ENCODE results near the gene VTN.

Gene VTN

DNA sequence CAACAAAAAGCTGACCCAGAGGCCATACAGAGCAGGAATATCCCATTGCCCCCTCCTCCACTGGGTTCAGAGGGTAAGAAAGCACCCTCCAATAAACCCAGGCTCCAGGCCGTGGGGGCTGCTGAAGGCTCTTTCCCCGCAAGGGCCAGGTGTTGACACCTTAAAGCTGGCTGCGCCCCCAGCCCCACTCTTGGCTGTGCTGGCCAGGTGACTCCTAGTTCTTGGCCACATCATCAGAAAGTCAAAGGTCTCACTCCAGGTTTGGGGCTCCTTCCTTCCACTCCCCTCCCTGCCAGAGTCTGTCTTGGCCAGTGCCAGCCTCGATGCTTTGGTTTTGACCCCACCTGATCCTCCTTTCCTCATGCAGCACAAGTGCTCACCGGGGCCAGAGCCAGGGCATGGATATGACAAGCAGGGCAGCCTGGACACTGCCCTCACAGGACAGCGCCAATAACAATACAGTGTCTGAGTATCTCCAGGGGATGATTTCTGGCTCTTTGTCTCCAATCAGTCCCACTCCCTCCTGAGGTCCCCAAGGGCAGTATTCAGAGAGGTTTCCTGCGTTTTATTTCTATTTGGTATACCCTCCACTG, 27.7 kb upstream of the VTN start:
- no peaks in the 10 kb centered on the region for H3K9me3 ChIP-seq (ENCODE audit: low read depth, low read length)
- TF ChIP-seq EZH2 (IDR thresholded peaks at IDR 0.05) (no peak), FOXP2 (optimal IDR thresholded peaks at IDR 0.05; ENCODE audit: control extremely low read depth, extremely low read length, insufficient read depth) (no peak), POLR2AphosphoS5 (IDR thresholded peaks at IDR 0.05; ENCODE audit: borderline replicate concordance, low read depth, low read length) (no peak)
- no peaks in the 10 kb centered on the region for H3K36me3 ChIP-seq (ENCODE audit: insufficient read depth, low read length)
- no peak overlapping the region for H3K27ac ChIP-seq
- no peak for DNase-seq (ENCODE audit: low read depth, low spot score)
- H3K4me3 ChIP-seq = no peak overlapping the region
- H3K9ac ChIP-seq (ENCODE audit: insufficient read length) = no peak overlapping the region

DNA sequence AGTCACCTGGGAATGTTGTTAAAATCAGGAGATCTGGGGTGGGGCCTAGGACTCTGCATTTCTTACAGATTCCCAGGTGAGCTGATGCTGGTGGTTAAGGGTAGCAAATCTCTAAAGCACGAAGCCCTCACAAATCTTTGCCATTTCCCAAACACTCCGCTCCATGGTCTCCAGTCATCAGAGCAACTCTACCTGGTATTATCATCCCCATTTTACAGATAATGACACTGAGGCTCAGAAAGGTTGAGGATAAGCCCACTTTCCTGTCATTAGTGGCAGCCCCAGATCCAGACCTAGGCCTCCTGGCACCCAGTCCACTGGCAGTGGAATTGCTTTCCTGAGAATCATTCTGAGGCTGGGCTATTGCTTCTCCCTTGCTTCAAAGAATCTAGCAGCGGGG, 27.2 kb upstream of the VTN start:
- Histone ChIP-seq H3K4me3 (no peak overlapping the region), H3K9ac (ENCODE audit: insufficient read length) (no peak overlapping the region), H3K27ac (no peak overlapping the region), H3K36me3 (ENCODE audit: insufficient read depth, low read length) (no peaks in the 10 kb centered on the region), H3K9me3 (ENCODE audit: low read depth, low read length) (no peaks in the 10 kb centered on the region)
- no peak for DNase-seq (ENCODE audit: low read depth, low spot score)
- TF ChIP-seq POLR2AphosphoS5 (IDR thresholded peaks at IDR 0.05; ENCODE audit: borderline replicate concordance, low read depth, low read length) = no peak
- no peak for TF ChIP-seq FOXP2 (optimal IDR thresholded peaks at IDR 0.05; ENCODE audit: control extremely low read depth, extremely low read length, insufficient read depth)
- TF ChIP-seq EZH2 (IDR thresholded peaks at IDR 0.05) = no peak

DNA sequence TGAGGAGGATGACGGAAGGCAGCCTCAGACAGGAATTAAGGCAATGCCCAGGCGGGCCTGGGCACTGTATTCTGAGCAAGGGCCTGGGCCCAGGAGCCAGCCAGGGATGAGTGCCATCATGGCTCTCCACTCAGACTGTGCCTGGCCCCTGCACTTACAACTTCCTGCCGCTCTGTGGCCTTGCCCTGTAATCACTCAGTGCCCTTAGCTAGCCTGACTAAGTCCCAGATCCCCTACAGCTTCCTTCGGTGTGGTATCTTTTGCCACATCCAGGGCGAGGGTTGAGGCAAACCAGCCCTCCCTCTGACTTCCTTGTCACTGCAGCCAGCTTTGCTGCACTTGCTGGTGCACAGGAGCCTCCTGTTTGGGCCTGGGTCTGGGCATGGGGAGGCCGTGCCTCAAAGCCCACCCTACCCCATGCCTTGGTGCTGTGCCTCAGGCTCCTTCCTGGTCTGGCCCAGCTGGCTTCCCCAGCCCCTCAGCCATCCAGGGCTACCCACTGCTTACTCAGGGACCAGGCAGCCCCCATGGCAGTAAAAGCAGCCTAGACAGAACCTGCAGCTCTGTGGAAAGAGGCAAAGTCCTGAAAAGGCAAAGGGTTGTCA, 26.6 kb upstream of the VTN start:
- no peak overlapping the region for H3K27ac ChIP-seq

DNA sequence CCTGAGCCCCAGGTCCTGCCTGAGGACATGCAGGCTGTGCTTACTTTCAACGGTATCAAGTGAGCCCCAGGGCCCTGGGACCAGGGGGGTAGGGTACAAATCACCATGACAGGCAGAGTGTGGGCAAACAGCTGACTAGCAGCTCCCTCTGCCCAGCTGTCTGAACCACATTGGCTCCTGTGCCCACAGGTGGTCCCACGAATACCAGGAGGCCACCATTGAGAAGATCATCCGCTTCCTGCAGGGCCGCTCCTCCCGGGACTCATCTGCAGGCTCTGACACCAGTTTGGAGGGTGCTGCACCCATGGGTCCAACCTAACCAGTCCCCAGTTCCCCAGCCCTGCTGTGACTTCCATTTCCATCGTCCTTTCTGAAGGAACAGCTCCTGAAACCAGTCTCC, 25.9 kb upstream of the VTN start:
- Histone ChIP-seq H3K9me3 (ENCODE audit: low read depth, low read length) (no peaks in the 10 kb centered on the region), H3K27ac (no peak overlapping the region), H3K36me3 (ENCODE audit: insufficient read depth, low read length) (no peaks in the 10 kb centered on the region), H3K4me3 (no peak overlapping the region), H3K9ac (ENCODE audit: insufficient read length) (no peak overlapping the region)
- TF ChIP-seq FOXP2 (optimal IDR thresholded peaks at IDR 0.05; ENCODE audit: control extremely low read depth, extremely low read length, insufficient read depth) (no peak), POLR2AphosphoS5 (IDR thresholded peaks at IDR 0.05; ENCODE audit: borderline replicate concordance, low read depth, low read length) (no peak), EZH2 (IDR thresholded peaks at IDR 0.05) (no peak)
- no peak for DNase-seq (ENCODE audit: low read depth, low spot score)

More for the DNA sequence above, 26.6 kb upstream of the VTN start:
- H3K9me3 ChIP-seq (ENCODE audit: low read depth, low read length) = no peaks in the 10 kb centered on the region
- TF ChIP-seq FOXP2 (optimal IDR thresholded peaks at IDR 0.05; ENCODE audit: control extremely low read depth, extremely low read length, insufficient read depth) (no peak), EZH2 (IDR thresholded peaks at IDR 0.05) (no peak), POLR2AphosphoS5 (IDR thresholded peaks at IDR 0.05; ENCODE audit: borderline replicate concordance, low read depth, low read length) (no peak)
- DNase-seq (ENCODE audit: low read depth, low spot score) = no peak
- H3K4me3 ChIP-seq = no peak overlapping the region
- no peak overlapping the region for H3K9ac ChIP-seq (ENCODE audit: insufficient read length)
- H3K36me3 ChIP-seq (ENCODE audit: insufficient read depth, low read length) = no peaks in the 10 kb centered on the region

DNA sequence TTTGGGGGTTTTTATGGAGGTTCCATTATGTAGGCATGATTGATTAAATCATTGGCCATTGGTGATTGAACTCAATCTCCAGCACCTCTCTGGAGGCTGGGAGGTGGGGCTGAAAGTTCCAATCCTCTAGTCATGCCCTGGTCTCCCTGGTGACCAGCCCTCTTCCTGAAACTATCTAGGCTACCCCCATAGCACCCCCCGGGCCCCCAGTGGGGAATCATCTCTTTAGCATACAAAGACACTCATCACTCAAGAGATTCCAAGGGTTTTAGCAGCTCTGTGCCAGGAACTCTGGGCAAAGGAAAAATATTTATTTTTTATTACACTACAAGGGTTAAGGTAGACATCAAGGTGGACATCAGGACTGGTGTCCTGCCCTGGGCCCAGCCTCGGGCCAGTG, 25.3 kb upstream of the VTN start:
- H3K9me3 ChIP-seq (ENCODE audit: low read depth, low read length) = no peaks in the 10 kb centered on the region
- H3K36me3 ChIP-seq (ENCODE audit: insufficient read depth, low read length) = no peaks in the 10 kb centered on the region
- TF ChIP-seq EZH2 (IDR thresholded peaks at IDR 0.05) = no peak
- no peak for TF ChIP-seq POLR2AphosphoS5 (IDR thresholded peaks at IDR 0.05; ENCODE audit: borderline replicate concordance, low read depth, low read length)
- H3K4me3 ChIP-seq = no peak overlapping the region
- no peak for DNase-seq (ENCODE audit: low read depth, low spot score)
- no peak overlapping the region for H3K9ac ChIP-seq (ENCODE audit: insufficient read length)
- no peak overlapping the region for H3K27ac ChIP-seq

DNA sequence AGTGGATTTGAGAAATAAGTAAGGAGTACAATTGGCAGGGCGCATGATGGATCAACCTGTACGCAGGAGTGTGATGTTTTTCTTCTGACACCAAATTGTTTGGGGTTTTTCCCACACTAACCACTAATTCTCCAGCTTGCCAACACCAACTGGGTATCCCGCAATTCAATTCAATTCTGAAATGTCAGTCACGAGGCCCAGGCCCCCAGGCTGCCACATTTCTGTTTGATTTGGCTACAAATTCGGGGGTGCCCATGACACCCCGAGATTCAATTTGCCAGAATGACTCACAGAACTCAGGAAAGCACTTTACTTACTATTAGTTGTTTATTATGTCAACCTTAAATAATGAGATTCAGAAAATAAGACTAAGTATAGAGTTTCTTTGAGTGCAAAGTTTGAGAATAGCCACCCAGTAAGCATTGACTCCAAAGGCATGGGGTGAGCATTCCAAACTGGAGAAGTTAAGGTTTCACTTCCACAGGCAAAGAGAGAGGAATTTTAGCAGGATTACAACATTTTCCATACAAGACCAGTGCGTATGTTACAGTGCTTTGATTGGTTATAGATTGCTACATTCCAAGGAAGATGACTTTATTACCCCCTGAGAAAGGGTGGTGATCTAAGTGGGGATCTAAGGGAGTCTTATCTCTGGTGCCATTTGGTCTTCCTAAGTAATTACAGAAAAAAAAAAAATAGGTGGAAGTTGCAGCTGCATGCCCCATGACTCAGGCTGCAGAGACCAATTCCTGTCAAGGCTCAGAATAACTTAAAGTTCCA, 24.4 kb upstream of the VTN start:
- H3K4me3 ChIP-seq = no peak overlapping the region
- H3K9me3 ChIP-seq (ENCODE audit: low read depth, low read length) = no peaks in the 10 kb centered on the region
- no peak for TF ChIP-seq POLR2AphosphoS5 (IDR thresholded peaks at IDR 0.05; ENCODE audit: borderline replicate concordance, low read depth, low read length)
- no peak for TF ChIP-seq EZH2 (IDR thresholded peaks at IDR 0.05)
- TF ChIP-seq FOXP2 (optimal IDR thresholded peaks at IDR 0.05; ENCODE audit: control extremely low read depth, extremely low read length, insufficient read depth) = no peak
- H3K27ac ChIP-seq = no peak overlapping the region
- H3K36me3 ChIP-seq (ENCODE audit: insufficient read depth, low read length) = no peaks in the 10 kb centered on the region
- no peak overlapping the region for H3K9ac ChIP-seq (ENCODE audit: insufficient read length)
- no peak for DNase-seq (ENCODE audit: low read depth, low spot score)

DNA sequence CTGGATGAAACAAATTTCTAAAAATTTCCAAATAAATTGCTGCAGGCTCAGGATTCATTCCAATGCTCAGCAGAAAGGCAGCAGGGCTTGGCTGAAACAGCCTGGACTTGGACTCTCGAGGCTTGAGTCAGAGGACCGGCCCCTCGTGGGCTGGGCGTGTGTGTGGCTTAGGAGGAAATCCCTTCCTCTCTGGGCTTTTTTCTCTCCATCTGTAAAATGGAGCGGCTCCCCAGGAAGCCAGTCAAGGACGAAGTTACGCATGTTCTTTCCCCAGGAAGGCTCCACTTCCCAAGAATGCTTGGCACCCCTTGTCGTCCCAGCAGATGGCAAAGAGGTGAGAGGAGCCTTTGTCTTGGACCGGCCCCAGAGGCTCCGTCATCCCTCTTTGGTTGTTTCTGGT, 22.4 kb upstream of the VTN start:
- Histone ChIP-seq H3K36me3 (ENCODE audit: insufficient read depth, low read length) (no peaks in the 10 kb centered on the region), H3K9me3 (ENCODE audit: low read depth, low read length) (no peaks in the 10 kb centered on the region), H3K9ac (ENCODE audit: insufficient read length) (no peak overlapping the region), H3K4me3 (no peak overlapping the region), H3K27ac (no peak overlapping the region)
- no peak for DNase-seq (ENCODE audit: low read depth, low spot score)
- no peak for TF ChIP-seq POLR2AphosphoS5 (IDR thresholded peaks at IDR 0.05; ENCODE audit: borderline replicate concordance, low read depth, low read length)
- no peak for TF ChIP-seq EZH2 (IDR thresholded peaks at IDR 0.05)
- no peak for TF ChIP-seq FOXP2 (optimal IDR thresholded peaks at IDR 0.05; ENCODE audit: control extremely low read depth, extremely low read length, insufficient read depth)

DNA sequence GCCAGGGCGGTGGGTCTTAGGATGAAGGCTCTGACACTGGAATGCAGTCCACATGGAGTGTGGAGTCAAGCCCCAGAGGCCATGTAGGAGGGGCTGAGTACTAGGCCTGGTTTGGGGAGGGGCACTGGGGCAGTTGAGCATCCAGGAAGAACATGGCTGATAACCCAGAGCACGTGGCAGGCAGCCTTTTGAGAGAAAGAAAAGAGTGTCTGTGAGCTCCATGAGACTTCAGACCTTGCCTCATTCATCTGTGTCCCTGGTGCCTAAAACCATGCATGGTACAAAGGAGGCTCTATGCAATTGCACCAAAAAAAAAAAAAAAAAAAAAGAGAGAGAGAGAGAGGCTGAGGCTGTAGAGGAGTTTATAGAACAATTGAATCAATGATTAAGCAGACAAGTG, 21.3 kb upstream of the VTN start:
- DNase-seq (ENCODE audit: low read depth, low spot score) = no peak
- Histone ChIP-seq H3K27ac (no peak overlapping the region), H3K4me3 (no peak overlapping the region), H3K9ac (ENCODE audit: insufficient read length) (no peak overlapping the region), H3K36me3 (ENCODE audit: insufficient read depth, low read length) (no peaks in the 10 kb centered on the region), H3K9me3 (ENCODE audit: low read depth, low read length) (no peaks in the 10 kb centered on the region)
- no peak for TF ChIP-seq FOXP2 (optimal IDR thresholded peaks at IDR 0.05; ENCODE audit: control extremely low read depth, extremely low read length, insufficient read depth)

Data from SK-N-MC (cell line).